H9 (cell line): ENCODE results near the gene RPS13. TPM values are rescaled to one million over a fixed set of nuclear protein-coding genes. Genes with fewer than 3 reads are reported as not detected.

Source experiments
- DNase-seq: peaks from one replicate; pipeline ENCODE4 v3.0.0-alpha.2; 2017
- H2AFZ ChIP-seq: one replicate; pipeline ENCODE4 v1.6.1; 2013; ENCODE audit warnings: mild to moderate bottlenecking, low read length, control low read depth, moderate library complexity
- H2AK5ac ChIP-seq: 2 replicates; pipeline ENCODE4 v1.6.1; 2013; ENCODE audit warnings: low read length, control low read depth, mixed read lengths; ENCODE audit not compliant: insufficient read length
- H2BK120ac ChIP-seq: one replicate; pipeline ENCODE4 v1.6.1; 2013; ENCODE audit warnings: low read depth, mild to moderate bottlenecking, low read length, control low read depth, inconsistent platforms; ENCODE audit not compliant: poor library complexity, severe bottlenecking
- H2BK12ac ChIP-seq: 2 replicates; pipeline ENCODE4 v1.6.1; 2013; ENCODE audit warnings: low read length, control low read depth, mixed read lengths, low read depth; ENCODE audit not compliant: insufficient read length
- H2BK15ac ChIP-seq: 2 replicates; pipeline ENCODE4 v1.6.1; 2013; ENCODE audit warnings: low read depth, low read length, control low read depth
- H2BK20ac ChIP-seq: one replicate; pipeline ENCODE4 v1.6.1; 2013; ENCODE audit warnings: low read depth, mild to moderate bottlenecking, low read length, control low read depth, inconsistent platforms; ENCODE audit not compliant: poor library complexity, severe bottlenecking
- H2BK5ac ChIP-seq: 2 replicates; pipeline ENCODE4 v1.6.1; 2013; ENCODE audit warnings: low read length, control low read depth, mixed read lengths; ENCODE audit not compliant: insufficient read length
- H3K14ac ChIP-seq: 2 replicates; pipeline ENCODE4 v1.6.1; 2013; ENCODE audit warnings: low read length, control low read depth; ENCODE audit not compliant: insufficient read depth
- H3K18ac ChIP-seq: 2 replicates; pipeline ENCODE4 v1.6.1; 2013; ENCODE audit warnings: low read depth, mild to moderate bottlenecking, mixed read lengths, low read length, control low read depth; ENCODE audit not compliant: insufficient read length
- H3K23ac ChIP-seq: 2 replicates; pipeline ENCODE4 v1.6.1; 2013; ENCODE audit warnings: low read length, control low read depth, mixed read lengths, low read depth; ENCODE audit not compliant: insufficient read length
- H3K23me2 ChIP-seq: 2 replicates; pipeline ENCODE4 v1.6.1; 2013; ENCODE audit warnings: low read depth, mild to moderate bottlenecking, mixed read lengths, low read length, control low read depth; ENCODE audit not compliant: insufficient read length, poor library complexity, severe bottlenecking
- H3K27ac ChIP-seq: 2 replicates; pipeline ENCODE4 v1.5.1; 2013; ENCODE audit warnings: low read length, control low read depth, mixed read lengths, low read depth; ENCODE audit not compliant: insufficient read length
- H3K27me3 ChIP-seq: 2 replicates; pipeline ENCODE4 v1.6.1; 2013; ENCODE audit warnings: low read length, control low read depth, inconsistent platforms; ENCODE audit not compliant: insufficient read depth
- H3K4ac ChIP-seq: 2 replicates; pipeline ENCODE4 v1.6.1; 2013; ENCODE audit warnings: low read depth, mild to moderate bottlenecking, control low read depth, inconsistent platforms, low read length, moderate library complexity
- H3K4me1 ChIP-seq: 2 replicates; pipeline ENCODE4 v1.6.1; 2013; ENCODE audit warnings: low read length, control low read depth, inconsistent platforms; ENCODE audit not compliant: insufficient read depth
- H3K4me2 ChIP-seq: 2 replicates; pipeline ENCODE4 v1.6.1; 2013; ENCODE audit warnings: low read length, control low read depth, mixed read lengths; ENCODE audit not compliant: insufficient read length, insufficient read depth
- H3K56ac ChIP-seq: 2 replicates; pipeline ENCODE4 v1.6.1; 2013; ENCODE audit warnings: low read depth, mild to moderate bottlenecking, mixed read lengths, low read length, control low read depth; ENCODE audit not compliant: insufficient read length
- H3K79me1 ChIP-seq: 2 replicates; pipeline ENCODE4 v1.6.1; 2013; ENCODE audit warnings: low read depth, mild to moderate bottlenecking, moderate library complexity, low read length, control low read depth, inconsistent platforms; ENCODE audit not compliant: insufficient read depth, poor library complexity, severe bottlenecking
- H3K79me2 ChIP-seq: 2 replicates; pipeline ENCODE4 v1.6.1; 2013; ENCODE audit warnings: low read length, control low read depth, inconsistent platforms; ENCODE audit not compliant: insufficient read depth
- H3K9ac ChIP-seq: 2 replicates; pipeline ENCODE4 v1.6.1; 2013; ENCODE audit warnings: low read length, control low read depth, mixed read lengths; ENCODE audit not compliant: insufficient read length; ENCODE audit errors: extremely low read depth
- H3K9me3 ChIP-seq: one replicate; pipeline ENCODE4 v1.6.1; 2013; ENCODE audit warnings: low read depth, low read length, inconsistent platforms; ENCODE audit not compliant: control insufficient read depth
- H3T11ph ChIP-seq: one replicate; pipeline ENCODE4 v1.6.1; 2013; ENCODE audit warnings: mild to moderate bottlenecking, low read length, control low read depth, inconsistent platforms
- H4K20me1 ChIP-seq: one replicate; pipeline ENCODE4 v1.6.1; 2013; ENCODE audit not compliant: control insufficient read depth, insufficient read length, insufficient read depth
- H4K5ac ChIP-seq: 2 replicates; pipeline ENCODE4 v1.6.1; 2013; ENCODE audit warnings: low read depth, mild to moderate bottlenecking, mixed read lengths, low read length, control low read depth; ENCODE audit not compliant: insufficient read length
- H4K8ac ChIP-seq: replicated peaks from 2 replicates; pipeline ENCODE4 v1.6.1; 2013; ENCODE audit warnings: low read length, control low read depth, mixed read lengths, low read depth; ENCODE audit not compliant: insufficient read length
- H4K91ac ChIP-seq: 2 replicates; pipeline ENCODE4 v1.6.1; 2013; ENCODE audit warnings: low read depth, mild to moderate bottlenecking, moderate library complexity, mixed read lengths, low read length, control low read depth; ENCODE audit not compliant: insufficient read length
- H3K27ac Mint-ChIP-seq, 3 experiments: 2 replicates in 2 of 3; 3 replicates in 1 of 3; pipeline ENCODE4 v1.8.0; 2020 to 2021; ENCODE audit warnings: mixed read lengths in 3 of 3, mild to moderate bottlenecking in 1 of 3, moderate library complexity in 1 of 3
- H3K27me3 Mint-ChIP-seq: 2 replicates; pipeline ENCODE4 v1.8.0; 2021; ENCODE audit warnings: low read depth, mild to moderate bottlenecking, moderate library complexity, mixed read lengths
- H3K36me3 Mint-ChIP-seq, 3 experiments: 2 replicates in 2 of 3; 3 replicates in 1 of 3; pipeline ENCODE4 v1.8.0; 2020 to 2021; ENCODE audit warnings: low read depth in 3 of 3, mixed read lengths in 3 of 3; ENCODE audit not compliant: insufficient read depth in 1 of 3
- H3K4me1 Mint-ChIP-seq, 2 experiments: 2 replicates each; pipeline ENCODE4 v1.8.0; 2020; ENCODE audit warnings: mixed read lengths in 2 of 2
- H3K4me3 Mint-ChIP-seq, 2 experiments: 2 replicates in 1 of 2; 3 replicates in 1 of 2; pipeline ENCODE4 v1.8.0; 2020 to 2021; ENCODE audit warnings: mild to moderate bottlenecking in 2 of 2, mixed read lengths in 2 of 2, moderate library complexity in 1 of 2
- H3K9me3 Mint-ChIP-seq, 2 experiments: 2 replicates in 1 of 2; 3 replicates in 1 of 2; pipeline ENCODE4 v1.8.0; 2020; ENCODE audit warnings: mild to moderate bottlenecking in 2 of 2, mixed read lengths in 2 of 2, moderate library complexity in 1 of 2
- WGBS: extraction: QIAGEN DNeasy Blood & Tissue Kit; methylation state at CpG from one replicate; pipeline ENCODE4 v1.1.7; 2013; ENCODE audit warnings: missing lambda C conversion rate, low lambda C conversion rate, mixed read lengths; ENCODE audit not compliant: insufficient read length; ENCODE audit errors: extremely low coverage; 5-methylcytosine and 5-hydroxymethylcytosine counted together
- total RNA-seq: library from RNA; stranded (reverse); gene quantifications from 2 replicates; pipeline ENCODE4 v1.2.1, GENCODE V29; 2021
- TF ChIP-seq, protein P1 (sequence below): fragments of 200-600 bp; sonication (generic); conservative IDR thresholded peaks from 3 replicates; pipeline ENCODE4 v1.8.0; 2021; ENCODE audit warnings: antibody characterized with exemption, mild to moderate bottlenecking

The RPS13 gene
- total RNA-seq, 1 experiment from 2014 or later = 1,469 TPM

GRCh38 chr11:17117262-17117661, 39.8 kb upstream of the RPS13 start:
- no peak overlapping the region for H2BK12ac ChIP-seq
- no peak overlapping the region for H3K18ac ChIP-seq
- H4K91ac ChIP-seq = no peak overlapping the region
- no peaks in the 10 kb centered on the region for H3K9me3 ChIP-seq
- H3K14ac ChIP-seq = no peak overlapping the region
- TF ChIP-seq, protein P1, sequence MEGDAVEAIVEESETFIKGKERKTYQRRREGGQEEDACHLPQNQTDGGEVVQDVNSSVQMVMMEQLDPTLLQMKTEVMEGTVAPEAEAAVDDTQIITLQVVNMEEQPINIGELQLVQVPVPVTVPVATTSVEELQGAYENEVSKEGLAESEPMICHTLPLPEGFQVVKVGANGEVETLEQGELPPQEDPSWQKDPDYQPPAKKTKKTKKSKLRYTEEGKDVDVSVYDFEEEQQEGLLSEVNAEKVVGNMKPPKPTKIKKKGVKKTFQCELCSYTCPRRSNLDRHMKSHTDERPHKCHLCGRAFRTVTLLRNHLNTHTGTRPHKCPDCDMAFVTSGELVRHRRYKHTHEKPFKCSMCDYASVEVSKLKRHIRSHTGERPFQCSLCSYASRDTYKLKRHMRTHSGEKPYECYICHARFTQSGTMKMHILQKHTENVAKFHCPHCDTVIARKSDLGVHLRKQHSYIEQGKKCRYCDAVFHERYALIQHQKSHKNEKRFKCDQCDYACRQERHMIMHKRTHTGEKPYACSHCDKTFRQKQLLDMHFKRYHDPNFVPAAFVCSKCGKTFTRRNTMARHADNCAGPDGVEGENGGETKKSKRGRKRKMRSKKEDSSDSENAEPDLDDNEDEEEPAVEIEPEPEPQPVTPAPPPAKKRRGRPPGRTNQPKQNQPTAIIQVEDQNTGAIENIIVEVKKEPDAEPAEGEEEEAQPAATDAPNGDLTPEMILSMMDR = no peak
- H2BK15ac ChIP-seq = no peak overlapping the region
- no CpG with 5 or more reads among the region's 4 CpGs for WGBS
- H3K56ac ChIP-seq = no peak overlapping the region
- no peak overlapping the region for H3K9ac ChIP-seq
- no peak overlapping the region for H2AFZ ChIP-seq
- H4K8ac ChIP-seq = no peak overlapping the region
- H4K20me1 ChIP-seq = no peaks in the 10 kb centered on the region
- no peak overlapping the region for H3T11ph ChIP-seq
- no peak overlapping the region for H2BK5ac ChIP-seq
- no peak overlapping the region for H3K4ac ChIP-seq
- no peaks in the 10 kb centered on the region for H3K27me3 Mint-ChIP-seq
- H2AK5ac ChIP-seq = no peak overlapping the region
- H3K27me3 ChIP-seq = no peaks in the 10 kb centered on the region
- H3K79me1 ChIP-seq = no peaks in the 10 kb centered on the region
- H2BK20ac ChIP-seq = no peak overlapping the region
- no peaks in the 10 kb centered on the region for H3K4me1 ChIP-seq
- no peaks in the 10 kb centered on the region for H3K9me3 Mint-ChIP-seq
- H3K36me3 Mint-ChIP-seq = peaks cover 37 to 63% (median 59%) of the 10 kb centered on the region in 3 experiments; a peak in 6 of 7 replicates
- no peak overlapping the region for H2BK120ac ChIP-seq
- no peak overlapping the region for H3K4me3 Mint-ChIP-seq
- no peak for DNase-seq
- H3K23ac ChIP-seq = no peak overlapping the region
- H3K27ac Mint-ChIP-seq = no peak overlapping the region
- no peak overlapping the region for H4K5ac ChIP-seq
- H3K79me2 ChIP-seq = no peaks in the 10 kb centered on the region
- H3K27ac ChIP-seq = no peak overlapping the region
- no peaks in the 10 kb centered on the region for H3K23me2 ChIP-seq
- no peak overlapping the region for H3K4me2 ChIP-seq
- H3K4me1 Mint-ChIP-seq = no peaks in the 10 kb centered on the region
